Measurements from ENCODE around the gene SLC25A22. TPM values are rescaled to one million over a fixed set of nuclear protein-coding genes. Genes with fewer than 3 reads are reported as not detected.

The SLC25A22 gene
- total and polyA plus RNA-seq, 10 of the 15 experiments (the other 5 are each of a cell fraction or from before 2014, with no cell fraction given) = 0.27 to 27.0 (median 8.2) TPM

- ChIA-PET POLR2A (interaction anchor here (0.8 to 3.3 kb wide), 8 partner anchors 10 to 362 kb away, joined by 3 to 32 read pairs (median 6); partner anchors contain the start of genes CD151, DEAF1, PNPLA2 and TMEM80), SMC1A (ENCODE audit: uncharacterized antibody, unreplicated experiment) (interaction anchor here (1.9 kb wide), 1 partner anchor 10 kb away, joined by 5 read pairs; the partner anchor contains the start of gene PNPLA2), RAD21 (ENCODE audit: unreplicated experiment) (interaction anchor here (1.1 to 1.7 kb wide), 4 partner anchors 11 to 38 kb away, joined by 3 to 13 read pairs (median 6); partner anchors contain the start of genes PNPLA2 and TSPAN4), CTCF (interaction anchor here (1.2 kb wide), 1 partner anchor 36 kb away, joined by 3 read pairs; no protein-coding TSS in a partner anchor)
- intact Hi-C loops (cut with micrococcal nuclease; ENCODE audit: unreplicated experiment) = loop anchor here (1.0 kb wide), 1 partner anchor 11 kb away; no protein-coding TSS in a partner anchor
- H3K36me3 ChIP-seq (ENCODE audit: control insufficient read depth in 2 of 2, insufficient read depth in 2 of 2, low read length in 1 of 2) = peaks cover 8 to 24% of the 10 kb centered on the region in 2 experiments; a peak in 3 of 4 replicates
- H3K27me3 ChIP-seq (replicated peaks in 1 of 2; ENCODE audit: control insufficient read depth in 2 of 2, insufficient read depth in 2 of 2, low read length in 1 of 2) = no peaks in the 10 kb centered on the region
- H3K9ac ChIP-seq (ENCODE audit: control insufficient read depth, insufficient read depth, low read length) = peak overlapping the region; percentile 98
- peak overlapping the region; percentile 98 for H3K4me3 ChIP-seq
- H3K4me1 ChIP-seq (ENCODE audit: control insufficient read depth, insufficient read depth, low read length) = peaks cover 16% of the 10 kb centered on the region
- H2AFZ ChIP-seq (ENCODE audit: control insufficient read depth, low read depth, low read length) = peak overlapping the region; percentile 100
- BruUV-seq (replicated peaks) = TSS peak; percentile 88
- FAIRE-seq (no peak), ATAC-seq (peak; percentile 26), DNase-seq (ENCODE audit: low read depth, low spot score) (no peak)
- peak overlapping the region; percentile 88 for H3K4me2 ChIP-seq (ENCODE audit: control insufficient read depth, insufficient read depth)
- H3K9me3 ChIP-seq (replicated peaks; ENCODE audit: control insufficient read depth, insufficient read depth, low read length) = no peaks in the 10 kb centered on the region
- peaks cover 5% of the 10 kb centered on the region; the same call in 1 of the 2 replicates for H4K20me1 ChIP-seq (ENCODE audit: control insufficient read depth, insufficient read depth)
- H3K27ac ChIP-seq (ENCODE audit: control insufficient read depth, insufficient read depth) = peak overlapping the region; percentile 99
- in situ Hi-C loops (cut with MboI) = loop anchor here (25.0 kb wide), 1 partner anchor 1579 kb away; the partner anchor contains the start of gene CD81
- WGBS (ENCODE audit: insufficient coverage, insufficient replicate concordance, low lambda C conversion rate, missing lambda C conversion rate) = under 1% methylated on average over 32 of the region's 36 CpGs
- peaks cover 48% of the 10 kb centered on the region for H3K79me2 ChIP-seq (ENCODE audit: control insufficient read depth, insufficient read depth, low read length)
- TF ChIP-seq MXI1 (IDR thresholded peaks at IDR 0.05; ENCODE audit: low read depth, low read length) (peak; percentile 22; the same call in 1 of the 2 replicates), IRF3 (IDR thresholded peaks at IDR 0.05) (0 out of 2 replicates have a peak, but pooled peaks have one; percentile 10), YY1 (IDR thresholded peaks at IDR 0.05; ENCODE audit: low read depth, low read length) (no peak), KLF5 (IDR thresholded peaks at IDR 0.05; ENCODE audit: partially characterized antibody) (no peak), RCOR1 (conservative IDR thresholded peaks at IDR 0.05; ENCODE audit: low read depth, low read length) (no peak), RUNX3 (IDR thresholded peaks at IDR 0.05; ENCODE audit: low read length) (peak; percentile 61), BCLAF1 (IDR thresholded peaks at IDR 0.05) (no peak), NBN (IDR thresholded peaks at IDR 0.05) (0 out of 2 replicates have a peak, but pooled peaks have one; percentile 15), SUZ12 (IDR thresholded peaks at IDR 0.05; ENCODE audit: unreplicated experiment) (no peak), YBX1 (IDR thresholded peaks at IDR 0.05) (no peak), NRF1 (conservative IDR thresholded peaks at IDR 0.05; ENCODE audit: low read depth, low read length) (no peak), CHD2 (IDR thresholded peaks at IDR 0.05; ENCODE audit: borderline replicate concordance, low read depth, low read length) (no peak), BCL3 (IDR thresholded peaks at IDR 0.05; ENCODE audit: borderline replicate concordance, insufficient read depth, low read depth, low read length, poor library complexity, severe bottlenecking) (no peak), CBFB (IDR thresholded peaks at IDR 0.05; ENCODE audit: low read depth) (0 out of 2 replicates have a peak, but pooled peaks have one; percentile 34), HSF1 (IDR thresholded peaks at IDR 0.05; ENCODE audit: low read depth, low read length) (no peak)
Observed at GRCh38 chr11:808427-809286, 10.6 kb upstream of the SLC25A22 start.
